HG02571 (cell line): ENCODE results near the gene ZNF219.
A peak's percentile ranks its signal among the peaks of the same experiment; 100 is the strongest.

Experiments used
- ATAC-seq: cut with Tn5 transposase; IDR thresholded peaks from one replicate; pipeline ENCODE4 v1.9.1; 2021; ENCODE audit warnings: mild to moderate bottlenecking, moderate library complexity; ENCODE audit not compliant: unreplicated experiment

Gene ZNF219

GRCh38 chr14:21088687-21089086, 9.8 kb downstream of the ZNF219 start:
- ATAC-seq = no peak

- ATAC-seq = no peak
These were observed 11.0 kb downstream of the ZNF219 start for GRCh38 chr14:21087294-21088091.

GRCh38 chr14:21086908-21087293, 11.6 kb downstream of the ZNF219 start:
- ATAC-seq = no peak

- no peak for ATAC-seq
These were observed 13.2 kb downstream of the ZNF219 start for GRCh38 chr14:21084998-21085853.

GRCh38 chr14:21084396-21084795, 14.1 kb downstream of the ZNF219 start:
- ATAC-seq = no peak

- ATAC-seq = no peak
These were observed 14.7 kb downstream of the ZNF219 start for GRCh38 chr14:21083565-21084325.

- no peak for ATAC-seq
These were observed 16.8 kb downstream of the ZNF219 start for GRCh38 chr14:21081521-21082142.

- ATAC-seq = no peak
These were observed 19.7 kb downstream of the ZNF219 start for GRCh38 chr14:21078726-21079125.

- no peak for ATAC-seq
These were observed 20.2 kb downstream of the ZNF219 start for GRCh38 chr14:21078287-21078686.

- ATAC-seq = no peak
These were observed 20.8 kb downstream of the ZNF219 start for GRCh38 chr14:21077672-21078071.

- ATAC-seq = no peak
These were observed 22.6 kb downstream of the ZNF219 start for GRCh38 chr14:21075719-21076437.

- ATAC-seq = no peak
These were observed 23.8 kb downstream of the ZNF219 start for GRCh38 chr14:21074398-21075272.

- no peak for ATAC-seq
These were observed 24.5 kb downstream of the ZNF219 start for GRCh38 chr14:21073921-21074320.

GRCh38 chr14:21072781-21073339, 25.6 kb downstream of the ZNF219 start:
- ATAC-seq = no peak

- ATAC-seq = no peak
These were observed 26.4 kb downstream of the ZNF219 start for GRCh38 chr14:21072031-21072473.

- ATAC-seq = peak; percentile 63
These were observed 27.0 kb downstream of the ZNF219 start for GRCh38 chr14:21071225-21072030.

GRCh38 chr14:21070610-21071224, 27.7 kb downstream of the ZNF219 start:
- ATAC-seq = peak; percentile 12
